ENCODE data around the gene ZBTB5.

DNA sequence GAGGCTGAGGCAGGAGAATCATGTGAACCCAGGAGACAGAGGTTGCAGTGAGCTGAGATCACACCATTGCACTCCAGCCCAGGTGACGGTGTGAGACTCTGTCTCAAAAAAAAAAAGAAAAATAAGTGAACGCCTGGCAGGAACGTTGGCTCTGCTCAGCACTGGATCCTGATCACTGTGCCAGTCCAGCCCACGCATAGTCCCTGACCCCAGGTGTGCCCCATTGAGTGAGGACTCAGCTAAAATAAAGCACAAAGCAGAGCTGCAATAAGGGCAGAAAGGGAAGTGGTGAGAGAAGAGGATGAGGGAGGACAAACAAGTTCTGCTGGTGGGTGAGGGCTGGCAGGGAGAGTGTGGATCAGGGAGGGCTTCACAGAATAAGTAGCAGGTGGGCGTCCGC lies 38.4 kb downstream of the ZBTB5 start:
- TF ChIP-seq CTCF (IDR thresholded peaks at IDR 0.05): no peak
- TF ChIP-seq POLR2A (IDR thresholded peaks at IDR 0.05): no peak
